ENCODE data around the gene GLI1.
"Not testable (repeated sequence)": the region's sequence is repeated elsewhere in the genome, so short reads cannot be mapped to it uniquely, and the experiment has no call there.

GLI1 gene

DNA sequence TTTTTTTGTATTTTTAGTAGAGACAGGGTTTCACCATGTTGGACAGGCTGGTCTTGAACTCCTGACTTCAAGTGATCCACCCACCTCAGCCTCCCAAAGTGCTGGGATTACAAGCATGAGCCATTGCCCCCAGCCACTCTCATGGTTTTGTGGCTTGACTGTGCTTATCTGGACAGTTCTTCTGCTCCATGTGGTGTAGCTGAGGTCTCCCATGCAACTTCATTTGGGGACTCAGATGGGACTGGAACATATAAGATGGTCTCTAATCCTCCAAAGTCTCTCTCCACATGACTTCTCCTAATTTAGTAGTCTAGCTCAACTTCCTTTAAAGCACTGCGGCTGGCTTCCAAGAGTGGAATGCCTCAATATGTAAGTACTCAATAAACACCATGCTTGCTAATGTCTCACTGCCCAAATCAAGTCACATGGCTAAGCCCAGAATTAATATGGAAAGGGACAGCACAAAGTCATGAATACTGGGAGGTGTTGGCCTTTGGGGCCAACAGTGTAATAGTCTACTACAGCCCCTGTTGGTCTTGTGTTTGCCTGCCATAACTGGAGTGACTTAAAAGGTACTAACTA lies 17.6 kb upstream of the GLI1 start:
- no peak for DNase-seq

DNA sequence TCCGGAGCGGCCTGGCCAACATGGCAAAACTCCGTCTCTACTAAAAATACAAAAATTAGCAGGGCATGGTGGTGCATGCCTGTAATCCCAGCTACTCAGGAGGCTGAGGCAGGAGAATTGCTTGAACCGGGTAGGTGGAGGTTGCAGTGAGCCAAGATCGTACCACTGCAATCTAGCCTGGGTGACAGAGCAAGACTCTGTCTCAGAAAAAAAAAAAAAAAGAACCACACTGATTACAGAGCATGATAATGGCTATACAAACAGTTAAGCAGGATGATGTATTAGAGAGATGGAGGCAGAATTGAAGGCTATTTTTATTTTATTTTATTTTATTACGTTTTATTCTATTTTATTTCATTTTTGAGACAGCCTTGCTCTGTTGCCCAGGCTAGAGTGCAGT lies 15.2 kb upstream of the GLI1 start:
- not testable (repeated sequence) for DNase-seq

DNA sequence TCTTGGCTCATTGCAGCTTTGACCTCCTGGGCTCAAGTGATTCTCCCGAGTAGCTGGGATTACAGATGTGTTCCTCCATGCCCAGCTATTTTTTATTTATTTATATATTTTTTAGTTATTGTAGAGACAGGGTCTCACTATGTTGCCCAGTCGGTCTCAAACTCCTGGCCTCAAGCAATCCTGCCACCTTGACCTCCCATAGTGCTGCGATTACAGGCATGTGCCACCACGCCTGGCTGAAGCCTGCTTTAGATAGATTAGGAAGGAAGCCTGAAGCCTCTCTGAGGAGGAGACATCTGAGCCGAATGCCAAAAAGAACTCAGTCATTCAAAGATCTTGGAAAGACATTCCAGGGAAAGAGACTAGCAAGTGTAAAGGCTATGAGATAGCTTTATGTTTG lies 14.8 kb upstream of the GLI1 start:
- DNase-seq: no peak

DNA sequence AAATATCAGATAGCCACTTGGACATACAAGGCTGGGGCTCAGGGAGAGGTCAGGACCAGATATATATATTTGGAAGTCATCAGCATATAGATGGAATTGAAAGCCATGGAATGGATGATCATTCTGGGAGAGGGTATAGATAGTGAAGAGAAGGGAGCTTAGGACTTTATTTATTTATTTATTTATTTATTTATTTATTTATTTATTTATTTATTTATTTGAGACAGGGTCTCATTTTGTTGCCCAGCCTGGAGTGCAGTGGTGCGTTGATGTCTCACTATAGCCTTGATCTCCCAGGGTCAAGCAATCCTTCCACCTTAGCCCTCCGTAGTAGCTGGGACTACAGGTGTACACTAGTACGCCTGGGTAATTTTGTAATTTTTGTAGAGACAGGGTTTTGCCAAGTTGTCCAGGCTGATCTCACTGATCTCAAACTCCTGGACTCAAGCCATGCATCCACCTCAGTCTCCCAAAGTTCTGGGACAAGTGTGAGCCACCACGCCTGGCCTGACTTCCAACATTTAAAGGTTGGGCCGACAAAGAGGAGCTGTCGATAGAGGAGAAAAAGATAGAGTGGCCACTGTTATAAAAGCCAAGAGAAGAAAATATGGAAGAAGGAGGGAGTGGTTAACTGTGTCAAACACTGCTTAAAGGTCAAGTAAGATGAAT lies 13.2 kb upstream of the GLI1 start:
- DNase-seq: no peak

DNA sequence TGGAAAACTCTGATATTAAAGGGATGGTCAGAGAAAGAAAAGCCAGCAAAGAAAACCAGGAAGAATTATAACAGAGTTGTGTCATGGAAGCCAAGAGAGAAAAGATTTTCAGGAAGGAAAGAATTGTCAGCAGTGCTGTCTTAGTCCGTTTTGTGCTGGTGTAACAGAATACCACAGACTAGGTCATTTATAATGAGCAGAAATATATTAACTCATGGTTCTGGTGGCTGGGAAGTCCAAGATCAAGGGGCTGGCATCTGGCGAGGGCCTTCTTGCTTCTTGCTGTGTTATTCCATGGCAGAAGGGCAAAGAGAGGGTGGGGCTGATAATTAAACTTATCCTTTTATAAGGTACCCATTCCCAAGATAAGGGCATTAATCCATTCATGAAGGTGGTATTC lies 10.9 kb upstream of the GLI1 start:
- no peak for DNase-seq

DNA sequence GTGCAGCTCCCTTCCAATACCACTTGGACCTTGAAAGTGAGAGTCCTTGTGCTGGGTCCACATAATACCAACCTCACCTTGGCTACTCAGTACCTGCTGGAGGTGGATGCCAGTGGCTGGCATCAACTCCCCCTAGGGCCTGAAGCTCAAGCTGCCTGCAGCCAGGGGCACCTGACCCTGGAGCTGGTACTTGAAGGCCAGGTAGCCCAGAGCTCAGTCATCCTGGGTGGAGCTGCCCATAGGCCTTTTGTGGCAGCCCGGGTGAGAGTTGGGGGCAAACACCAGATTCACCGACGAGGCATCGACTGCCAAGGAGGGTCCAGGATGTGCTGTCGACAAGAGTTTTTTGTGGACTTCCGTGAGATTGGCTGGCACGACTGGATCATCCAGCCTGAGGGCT lies 10.2 kb upstream of the GLI1 start:
- DNase-seq: no peak

DNA sequence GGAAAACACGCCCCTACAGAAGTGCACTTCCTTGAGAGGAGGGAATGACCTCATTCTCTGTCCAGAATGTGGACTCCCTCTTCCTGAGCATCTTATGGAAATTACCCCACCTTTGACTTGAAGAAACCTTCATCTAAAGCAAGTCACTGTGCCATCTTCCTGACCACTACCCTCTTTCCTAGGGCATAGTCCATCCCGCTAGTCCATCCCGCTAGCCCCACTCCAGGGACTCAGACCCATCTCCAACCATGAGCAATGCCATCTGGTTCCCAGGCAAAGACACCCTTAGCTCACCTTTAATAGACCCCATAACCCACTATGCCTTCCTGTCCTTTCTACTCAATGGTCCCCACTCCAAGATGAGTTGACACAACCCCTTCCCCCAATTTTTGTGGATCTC lies 9.5 kb upstream of the GLI1 start:
- no peak for DNase-seq

DNA sequence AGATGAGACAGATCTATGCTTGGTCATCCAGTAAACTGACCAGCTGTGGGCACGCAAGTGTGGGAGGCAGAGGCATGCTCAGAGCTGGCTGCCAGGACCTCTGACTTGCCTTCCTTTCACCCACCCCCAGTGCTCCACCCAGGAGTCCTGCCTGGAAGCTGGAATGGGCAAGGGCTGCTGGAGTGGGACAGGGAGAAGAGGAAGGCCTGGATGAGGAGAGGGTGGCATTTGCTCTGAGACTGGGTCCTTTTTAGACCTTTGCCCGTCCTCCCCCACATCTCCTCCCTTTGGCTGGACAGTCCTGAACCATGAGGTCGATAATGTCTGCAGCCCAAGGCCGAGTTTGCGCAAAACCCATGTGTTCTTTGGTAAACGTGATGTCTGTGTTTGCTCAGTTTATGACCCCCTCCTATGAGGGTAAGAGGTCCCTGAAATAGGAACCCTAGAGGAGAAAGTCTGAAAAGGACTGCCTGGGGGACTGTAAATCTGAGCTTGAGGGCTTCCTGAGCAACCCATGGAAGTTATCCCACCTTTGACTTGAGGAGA lies 8.3 kb upstream of the GLI1 start:
- DNase-seq: no peak

DNA sequence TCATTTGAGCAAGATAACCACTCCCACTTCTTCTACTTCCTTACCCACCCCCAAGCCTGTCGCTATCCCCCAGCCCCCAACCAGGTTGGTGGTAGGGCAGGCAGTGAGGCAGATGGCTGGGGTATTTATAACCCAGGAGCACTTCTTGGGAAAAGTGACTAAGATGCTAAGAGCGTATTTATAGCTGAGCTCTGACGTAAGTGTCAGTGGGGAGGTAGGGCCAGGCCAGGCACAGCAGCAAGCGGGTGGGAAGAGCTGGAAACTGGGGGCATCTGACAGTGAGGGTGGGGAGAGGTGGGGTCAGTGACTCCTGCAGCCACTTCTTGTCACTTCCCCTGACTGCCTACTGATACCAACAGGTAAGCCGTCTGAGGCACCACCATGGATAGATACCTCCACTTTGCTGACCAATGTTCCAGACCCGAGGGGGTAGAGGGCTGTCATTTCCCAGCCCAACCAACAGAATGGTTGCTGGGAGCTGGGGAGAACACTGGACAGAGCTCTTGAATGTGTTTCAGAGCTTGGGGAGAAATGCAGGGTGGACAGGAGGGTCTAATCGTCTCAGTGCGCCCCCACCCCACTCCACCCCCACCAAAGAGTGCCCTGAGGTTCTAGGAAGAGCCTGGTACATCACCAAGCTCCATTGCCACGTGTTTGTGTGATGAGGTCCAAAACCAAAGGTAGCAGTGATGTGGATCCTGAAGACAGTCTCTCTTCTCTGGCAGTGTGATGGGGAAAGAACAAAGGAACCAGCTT lies 7.2 kb upstream of the GLI1 start:
- DNase-seq: no peak

DNA sequence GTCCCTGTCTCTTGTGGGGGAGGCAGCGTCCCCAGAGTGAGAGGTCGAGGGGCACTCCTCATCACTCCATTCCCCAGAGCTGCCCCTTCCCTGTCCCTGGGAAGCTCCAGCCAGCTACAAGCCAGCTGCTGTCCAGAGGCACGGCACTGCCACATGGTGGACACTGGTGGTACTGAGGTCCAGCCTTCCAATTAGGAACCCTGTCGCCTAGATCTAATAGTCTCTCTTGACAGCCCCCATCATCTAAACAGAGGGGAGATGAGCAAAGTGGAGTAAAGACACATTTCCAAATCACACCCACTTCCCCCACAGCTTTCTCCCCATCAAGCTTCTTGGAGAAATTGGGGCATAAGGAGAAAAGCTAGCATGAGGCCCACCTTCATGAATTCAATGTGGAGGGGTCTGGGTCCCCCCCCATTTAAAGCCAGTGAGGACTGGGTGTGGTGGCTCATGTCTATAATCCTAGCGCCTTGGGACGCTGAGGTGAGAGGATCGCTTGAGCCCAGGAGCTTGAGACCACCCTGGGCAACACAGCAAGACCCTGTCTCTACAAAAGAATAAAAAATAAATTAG lies 6.6 kb upstream of the GLI1 start:
- peak; percentile 58 for DNase-seq

DNA sequence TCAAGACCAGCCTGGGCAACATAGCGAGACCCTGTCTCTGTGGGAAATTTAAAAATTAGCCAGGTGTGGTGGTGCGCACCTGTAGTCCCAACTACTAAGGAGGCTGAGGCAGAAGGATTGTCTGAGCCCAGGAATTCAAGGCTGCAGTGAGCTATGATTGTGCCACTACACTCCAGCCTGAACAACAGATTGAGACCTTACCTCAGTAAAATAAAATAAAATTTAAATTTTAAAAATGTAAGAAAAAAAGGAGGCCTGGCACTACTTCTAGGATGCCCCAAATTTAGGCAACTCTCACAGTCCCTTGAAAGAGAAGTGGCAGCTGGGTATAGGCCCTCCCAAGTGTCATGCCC lies 5.4 kb upstream of the GLI1 start:
- DNase-seq: no peak

DNA sequence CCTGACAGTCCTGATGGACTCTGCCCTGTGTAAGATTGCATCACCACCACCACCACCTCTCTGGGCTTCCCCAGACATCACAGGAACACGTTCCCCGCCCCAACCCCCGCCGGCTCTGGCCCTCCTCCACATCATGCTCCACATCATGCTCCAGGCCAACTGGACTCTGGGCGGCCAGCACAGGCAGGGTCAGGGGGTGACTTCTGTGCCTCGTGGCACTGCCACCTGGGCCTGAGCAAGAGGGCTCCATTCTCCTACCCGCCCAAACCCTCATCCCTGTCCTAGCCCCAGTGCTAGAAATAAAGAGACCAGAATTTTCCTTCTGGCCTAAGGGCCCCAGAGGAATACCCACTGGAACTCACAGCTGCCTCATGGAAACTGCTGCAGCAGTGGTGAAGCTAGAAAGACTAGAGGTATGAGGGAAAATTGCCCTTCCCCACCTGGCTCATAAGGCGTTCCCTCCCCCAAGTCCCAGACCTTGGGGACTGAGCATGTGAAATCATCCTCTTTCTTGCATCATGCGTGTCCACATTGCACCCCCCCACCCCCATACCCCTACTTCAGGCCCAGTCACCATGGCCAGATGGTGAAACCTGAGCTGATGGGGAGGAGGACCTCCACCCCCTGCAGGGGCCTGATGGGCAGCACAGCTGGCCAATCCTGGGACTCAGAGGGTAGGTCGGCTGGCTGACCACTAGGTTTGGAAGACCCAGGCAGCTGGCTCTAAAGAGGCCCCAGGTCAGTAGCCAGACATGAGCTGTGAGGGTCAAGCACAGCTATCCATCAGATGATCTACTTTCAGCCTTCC lies 4.8 kb upstream of the GLI1 start, which contains the start of gene INHBE:
Gene INHBE, plus strand, starts transcription at position 742 of the 808 bp plus-strand sequence. CDS start 230 bp downstream, outside the sequence.
- DNase-seq: no peak

DNA sequence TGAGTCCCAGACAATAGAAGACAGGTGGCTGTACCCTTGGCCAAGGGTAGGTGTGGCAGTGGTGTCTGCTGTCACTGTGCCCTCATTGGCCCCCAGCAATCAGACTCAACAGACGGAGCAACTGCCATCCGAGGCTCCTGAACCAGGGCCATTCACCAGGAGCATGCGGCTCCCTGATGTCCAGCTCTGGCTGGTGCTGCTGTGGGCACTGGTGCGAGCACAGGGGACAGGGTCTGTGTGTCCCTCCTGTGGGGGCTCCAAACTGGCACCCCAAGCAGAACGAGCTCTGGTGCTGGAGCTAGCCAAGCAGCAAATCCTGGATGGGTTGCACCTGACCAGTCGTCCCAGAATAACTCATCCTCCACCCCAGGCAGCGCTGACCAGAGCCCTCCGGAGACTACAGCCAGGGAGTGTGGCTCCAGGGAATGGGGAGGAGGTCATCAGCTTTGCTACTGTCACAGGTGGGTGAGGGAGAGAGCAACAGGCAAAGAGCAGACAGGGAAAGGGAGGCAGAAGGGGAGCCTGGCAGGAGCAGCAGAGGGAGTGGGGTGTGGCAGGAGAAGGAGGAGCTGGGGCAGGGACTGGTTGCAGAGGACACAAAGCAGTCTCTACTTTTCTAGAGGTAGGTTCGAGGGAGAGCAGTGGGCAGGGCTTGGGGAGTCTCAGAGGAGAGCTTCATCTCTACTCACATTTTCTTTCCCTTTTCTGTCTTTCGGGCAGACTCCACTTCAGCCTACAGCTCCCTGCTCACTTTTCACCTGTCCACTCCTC lies 4.0 kb upstream of the GLI1 start:
- DNase-seq: no peak

DNA sequence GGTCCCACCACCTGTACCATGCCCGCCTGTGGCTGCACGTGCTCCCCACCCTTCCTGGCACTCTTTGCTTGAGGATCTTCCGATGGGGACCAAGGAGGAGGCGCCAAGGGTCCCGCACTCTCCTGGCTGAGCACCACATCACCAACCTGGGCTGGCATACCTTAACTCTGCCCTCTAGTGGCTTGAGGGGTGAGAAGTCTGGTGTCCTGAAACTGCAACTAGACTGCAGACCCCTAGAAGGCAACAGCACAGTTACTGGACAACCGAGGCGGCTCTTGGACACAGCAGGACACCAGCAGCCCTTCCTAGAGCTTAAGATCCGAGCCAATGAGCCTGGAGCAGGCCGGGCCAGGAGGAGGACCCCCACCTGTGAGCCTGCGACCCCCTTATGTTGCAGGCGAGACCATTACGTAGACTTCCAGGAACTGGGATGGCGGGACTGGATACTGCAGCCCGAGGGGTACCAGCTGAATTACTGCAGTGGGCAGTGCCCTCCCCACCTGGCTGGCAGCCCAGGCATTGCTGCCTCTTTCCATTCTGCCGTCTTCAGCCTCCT lies 3.4 kb upstream of the GLI1 start:
- peak; percentile 55 for DNase-seq

DNA sequence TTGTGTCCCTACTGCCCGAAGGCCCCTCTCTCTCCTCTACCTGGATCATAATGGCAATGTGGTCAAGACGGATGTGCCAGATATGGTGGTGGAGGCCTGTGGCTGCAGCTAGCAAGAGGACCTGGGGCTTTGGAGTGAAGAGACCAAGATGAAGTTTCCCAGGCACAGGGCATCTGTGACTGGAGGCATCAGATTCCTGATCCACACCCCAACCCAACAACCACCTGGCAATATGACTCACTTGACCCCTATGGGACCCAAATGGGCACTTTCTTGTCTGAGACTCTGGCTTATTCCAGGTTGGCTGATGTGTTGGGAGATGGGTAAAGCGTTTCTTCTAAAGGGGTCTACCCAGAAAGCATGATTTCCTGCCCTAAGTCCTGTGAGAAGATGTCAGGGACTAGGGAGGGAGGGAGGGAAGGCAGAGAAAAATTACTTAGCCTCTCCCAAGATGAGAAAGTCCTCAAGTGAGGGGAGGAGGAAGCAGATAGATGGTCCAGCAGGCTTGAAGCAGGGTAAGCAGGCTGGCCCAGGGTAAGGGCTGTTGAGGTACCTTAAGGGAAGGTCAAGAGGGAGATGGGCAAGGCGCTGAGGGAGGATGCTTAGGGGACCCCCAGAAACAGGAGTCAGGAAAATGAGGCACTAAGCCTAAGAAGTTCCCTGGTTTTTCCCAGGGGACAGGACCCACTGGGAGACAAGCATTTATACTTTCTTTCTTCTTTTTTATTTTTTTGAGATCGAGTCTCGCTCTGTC lies 2.7 kb upstream of the GLI1 start:
- DNase-seq: no peak

DNA sequence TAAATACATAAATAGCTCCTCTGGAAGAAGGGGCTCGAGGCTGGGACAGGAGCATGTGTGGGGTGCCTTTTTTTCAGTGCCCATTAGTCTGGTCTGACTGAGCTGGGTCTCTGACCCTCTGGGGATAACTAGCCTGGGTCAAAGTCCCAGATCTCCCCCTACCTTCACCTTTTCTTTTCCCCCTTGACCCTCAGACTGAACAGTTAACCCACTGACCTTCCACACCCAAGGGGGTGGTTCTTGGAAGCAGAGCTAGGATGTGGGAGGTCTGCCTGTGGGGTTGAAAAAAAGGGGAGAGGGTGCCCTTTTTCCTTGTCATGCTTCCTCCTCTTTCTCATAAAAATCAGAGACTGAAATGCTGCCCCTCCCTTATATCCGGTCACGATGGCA lies 925 bp upstream of the GLI1 start:
- no peak for DNase-seq

DNA sequence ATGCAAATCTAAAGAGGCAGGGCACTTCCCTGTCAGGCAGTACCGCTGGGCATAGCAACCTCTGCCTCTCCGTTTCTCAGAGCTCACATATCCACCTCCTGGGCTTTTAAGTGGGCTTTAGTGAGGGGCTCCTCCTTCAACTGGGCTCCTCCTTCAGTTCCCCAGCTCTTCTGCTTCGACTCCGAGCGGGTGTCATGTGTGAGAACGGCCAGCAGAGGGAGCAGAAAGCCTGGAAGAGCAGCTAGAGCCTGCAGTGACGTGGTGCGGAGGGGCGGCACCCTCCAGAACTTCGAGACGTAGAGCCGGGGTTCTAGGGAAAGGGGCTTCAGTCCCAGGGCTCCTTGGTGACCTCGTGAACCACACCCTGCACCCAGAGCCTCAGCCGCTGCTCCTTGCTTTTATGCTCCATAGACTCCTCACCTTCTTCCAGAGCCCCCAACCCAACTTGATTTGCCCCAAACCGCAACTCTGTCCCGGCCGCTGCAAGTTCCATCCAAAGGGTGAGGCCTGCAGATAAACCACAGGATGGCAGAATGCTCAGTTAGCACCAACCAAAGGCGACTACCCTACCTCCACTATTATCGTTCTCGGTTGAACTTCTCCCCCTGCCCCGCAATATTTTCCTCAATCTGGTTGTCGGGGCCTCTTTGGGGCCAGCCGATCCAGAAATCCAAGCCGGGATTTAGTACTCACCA lies 383 bp upstream of the GLI1 start:
- DNase-seq: peak; percentile 96

DNA sequence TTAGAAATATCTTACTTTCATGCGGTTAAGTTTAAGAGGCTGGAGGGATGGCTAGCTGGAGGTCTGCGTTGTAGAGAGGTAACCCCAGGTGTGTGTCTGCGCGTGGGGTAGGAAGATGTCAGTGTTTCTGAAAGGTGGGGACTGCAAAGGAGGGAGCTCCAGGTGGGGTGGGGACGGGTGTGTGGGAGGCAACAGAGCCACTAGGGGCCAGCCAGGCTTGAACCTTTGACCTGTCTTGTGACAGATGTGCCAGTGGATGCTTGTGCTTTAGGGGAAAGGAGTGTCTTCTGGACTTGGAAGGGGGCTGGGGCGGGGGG lies 841 bp downstream of the GLI1 start:
- no peak for DNase-seq

DNA sequence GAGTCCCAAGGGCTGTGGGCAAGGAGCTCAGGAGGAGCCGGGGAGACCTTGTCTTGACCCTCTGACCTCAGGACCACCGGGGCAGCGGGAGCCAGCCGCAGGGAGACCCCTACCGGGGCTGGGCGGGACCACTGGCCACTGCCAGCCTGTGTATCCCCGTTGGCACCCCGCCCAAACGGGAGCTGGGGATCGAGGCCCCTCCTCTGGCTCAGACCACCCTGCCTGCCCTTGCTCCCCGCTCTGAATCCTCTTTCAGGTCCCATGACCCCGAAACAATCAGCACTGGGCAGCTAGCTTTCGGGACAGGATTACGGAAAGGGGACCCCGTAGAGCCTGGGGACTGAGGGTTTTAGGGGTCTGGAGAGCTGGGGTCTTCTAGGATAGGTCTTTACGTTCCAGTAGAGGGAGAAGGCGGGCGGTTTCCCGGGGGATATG lies 1.3 kb downstream of the GLI1 start:
- DNase-seq: no peak

DNA sequence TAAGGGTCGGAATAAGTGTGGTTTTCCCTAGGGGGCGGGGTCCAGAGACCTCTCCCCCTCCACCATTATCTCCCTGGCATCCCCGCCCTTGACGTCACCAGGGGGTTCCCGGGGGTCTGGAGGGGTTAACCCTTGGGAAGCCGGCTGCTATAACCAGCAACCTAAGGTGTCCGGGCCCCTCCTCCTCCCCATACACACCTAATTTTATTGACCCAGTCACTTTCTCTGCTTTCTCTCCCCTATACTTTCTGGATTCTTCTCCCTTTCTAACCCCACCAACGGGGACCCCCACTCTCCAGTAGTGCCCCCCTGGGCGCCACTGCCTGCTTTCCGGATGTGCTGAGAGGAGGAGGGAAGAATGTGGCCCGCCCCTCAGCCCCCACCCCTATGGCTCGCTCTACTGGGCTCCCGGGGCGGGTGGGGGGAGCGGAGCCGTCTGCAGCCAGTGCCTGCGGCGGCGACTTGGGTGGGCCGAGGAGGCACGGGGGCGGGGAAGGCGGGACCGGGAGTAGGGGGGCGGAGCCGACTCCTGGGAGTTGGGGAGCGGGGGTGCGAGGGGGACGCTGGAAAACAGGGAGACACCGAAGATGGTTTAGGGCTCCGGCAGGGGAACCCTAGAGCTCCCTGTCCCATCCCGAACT lies 1.8 kb downstream of the GLI1 start:
- peak; percentile 36 for DNase-seq

Data from activated naive CD4-positive, alpha-beta T cell treated with anti-CD3 and anti-CD28 coated beads, Interleukin-2, amount 50 U/mL, for 16 hours (primary cell).